HCT116 (cell line): ENCODE results near the gene TMEM132A. TPM values are rescaled to one million over a fixed set of nuclear protein-coding genes. Genes with fewer than 3 reads are reported as not detected.

Experiments used
- ATAC-seq: fragments of 200-7000 bp; cut with Tn5 transposase; 2 replicates; pipeline ENCODE4 v1.9.1; 2020; ENCODE audit warnings: mild to moderate bottlenecking, moderate library complexity
- BruUV-seq: library from RNA; stranded (reverse); fragments of 400-500 nt; replicated peaks from 2 replicates; lab custom pipeline; 2021; lab: Mats Ljungman, UMichigan
- CTCF ChIA-PET: fragments of 300-600 bp; sonication (Branson Sonifier 250); formaldehyde crosslinking; loops from one replicate; lab custom pipeline; 2021; ENCODE audit warnings: antibody characterized with exemption; lab: Charles Lee
- POLR2A ChIA-PET: fragments of 300-600, 350-600 bp; sonication (Branson Sonifier 250); formaldehyde crosslinking; loops from one replicate; lab custom pipeline; 2021; ENCODE audit warnings: antibody characterized with exemption; lab: Charles Lee
- RAD21 ChIA-PET, 2 experiments: fragments of 300-600 bp; sonication (Branson Sonifier 250); formaldehyde crosslinking; loops; one replicate each; lab custom pipeline; 2023; ENCODE audit warnings: low total read pairs in 2 of 2; ENCODE audit not compliant: uncharacterized antibody in 2 of 2, unreplicated experiment in 2 of 2, low non-redundant PET in 1 of 2; lab: Charles Lee
- DNase-seq: peaks from one replicate; pipeline ENCODE4 v3.0.0-alpha.2; 2010; ENCODE audit warnings: low read depth, low spot score
- H2AFZ ChIP-seq: fragments of 200-600 bp; shearing (Covaris generic), sonication (generic); 2 replicates; pipeline ENCODE4 v1.6.1; 2017; ENCODE audit warnings: low read depth, mixed run types, mixed read lengths, antibody characterized with exemption, low read length; ENCODE audit not compliant: poor library complexity, severe bottlenecking
- H3K27ac ChIP-seq: 2 replicates; pipeline ENCODE4 v1.5.1; 2012; ENCODE audit warnings: low read depth, low read length
- H3K27me3 ChIP-seq: fragments of 200-600 bp; sonication (generic); 2 replicates; pipeline ENCODE4 v1.6.1; 2016; ENCODE audit warnings: mixed run types, low read length, mixed read lengths; ENCODE audit not compliant: insufficient read depth
- H3K36me3 ChIP-seq, 2 experiments: fragments of 200-500 bp in 1 of 2; fragments of 200-600 bp in 1 of 2; sonication (Bioruptor generic) in 1 of 2; sonication (generic) in 1 of 2; 2 replicates each; pipeline versions ENCODE4 v1.5.1 to v1.6.1; 2014 to 2016; ENCODE audit warnings: low read length in 2 of 2, inconsistent platforms in 1 of 2, mixed read lengths in 1 of 2, mixed run types in 1 of 2; ENCODE audit not compliant: insufficient read depth in 2 of 2, control insufficient read depth in 1 of 2
- H3K4me1 ChIP-seq, 2 experiments: fragments of 200-600 bp in 1 of 2; sonication (generic) in 1 of 2; 2 replicates each; pipeline versions ENCODE4 v1.5.1 to v1.6.1; 2012 to 2017; ENCODE audit warnings: low read length in 2 of 2, inconsistent platforms in 1 of 2, mild to moderate bottlenecking in 1 of 2, mixed read lengths in 1 of 2, mixed run types in 1 of 2, moderate library complexity in 1 of 2; ENCODE audit not compliant: insufficient read depth in 2 of 2, control insufficient read depth in 1 of 2
- H3K4me2 ChIP-seq: fragments of 200-600 bp; sonication (generic); 2 replicates; pipeline ENCODE4 v1.6.1; 2017; ENCODE audit warnings: mixed run types, low read length, mixed read lengths
- H3K4me3 ChIP-seq, 2 experiments: fragments of 200-600 bp in 1 of 2; sonication (generic) in 1 of 2; replicated peaks in 1 of 2; 2 replicates each; pipeline ENCODE4 v1.5.1; 2011 to 2016; ENCODE audit warnings: low read length in 2 of 2, control low read depth in 1 of 2, low read depth in 1 of 2, mild to moderate bottlenecking in 1 of 2, mixed read lengths in 1 of 2, mixed run types in 1 of 2
- H3K79me2 ChIP-seq: fragments of 200-600 bp; sonication (generic); 2 replicates; pipeline ENCODE4 v1.6.1; 2017; ENCODE audit warnings: mild to moderate bottlenecking, mixed run types, low read length, moderate library complexity, mixed read lengths; ENCODE audit not compliant: insufficient read depth
- H3K9ac ChIP-seq: fragments of 200-600 bp; sonication (generic); 2 replicates; pipeline ENCODE4 v1.6.1; 2016; ENCODE audit warnings: low read length, mixed read lengths
- H3K9me2 ChIP-seq: fragments of 200-600 bp; sonication (generic), shearing (Covaris generic); 2 replicates; pipeline ENCODE4 v1.6.1; 2017; ENCODE audit warnings: mixed run types, mild to moderate bottlenecking, moderate library complexity; ENCODE audit not compliant: insufficient read depth
- H3K9me3 ChIP-seq, 2 experiments: fragments of 200-500 bp in 1 of 2; fragments of 200-600 bp in 1 of 2; sonication (Bioruptor generic) in 1 of 2; sonication (generic) in 1 of 2; 2 replicates each; pipeline ENCODE4 v1.6.1; 2014 to 2017; ENCODE audit warnings: low read length in 2 of 2, mixed read lengths in 2 of 2, inconsistent platforms in 1 of 2, low read depth in 1 of 2, mild to moderate bottlenecking in 1 of 2, mixed run types in 1 of 2, moderate library complexity in 1 of 2; ENCODE audit not compliant: control insufficient read depth in 1 of 2, insufficient read depth in 1 of 2
- H4K20me1 ChIP-seq: fragments of 200-600 bp; sonication (generic), shearing (Covaris generic); 2 replicates; pipeline ENCODE4 v1.6.1; 2017; ENCODE audit warnings: mixed run types, mild to moderate bottlenecking, moderate library complexity; ENCODE audit not compliant: insufficient read depth
- CBX3 ChIP-seq: IDR thresholded peaks from 2 replicates; pipeline ENCODE4 v1.6.1; 2012; ENCODE audit warnings: low read depth
- CEBPB ChIP-seq: IDR thresholded peaks from 2 replicates; pipeline ENCODE4 v1.6.1; 2012; ENCODE audit warnings: low read depth
- EGR1 ChIP-seq: IDR thresholded peaks from 2 replicates; pipeline ENCODE4 v1.6.1; 2012; ENCODE audit warnings: low read depth
- ELF1 ChIP-seq: IDR thresholded peaks from 2 replicates; pipeline ENCODE4 v1.6.1; 2012; ENCODE audit warnings: low read depth, borderline replicate concordance
- EZH2 ChIP-seq: fragments of 200-600 bp; sonication (generic); IDR thresholded peaks from 2 replicates; pipeline ENCODE4 v1.6.1; 2017; ENCODE audit warnings: antibody characterized with exemption, mixed run types
- EZH2phosphoT487 ChIP-seq: fragments of 200-600 bp; IDR thresholded peaks from 2 replicates; pipeline ENCODE4 v1.6.1; 2018; ENCODE audit warnings: antibody characterized with exemption, borderline replicate concordance
- FOSL1 ChIP-seq: IDR thresholded peaks from 2 replicates; pipeline ENCODE4 v1.6.1; 2012; ENCODE audit warnings: low read depth
- JUND ChIP-seq: IDR thresholded peaks from 2 replicates; pipeline ENCODE4 v1.6.1; 2012
- POLR2A ChIP-seq: IDR thresholded peaks from 2 replicates; pipeline ENCODE4 v1.7.0; 2011; ENCODE audit warnings: borderline replicate concordance; ENCODE audit not compliant: insufficient read depth, insufficient read length; ENCODE audit errors: extremely low read depth
- RAD21 ChIP-seq: IDR thresholded peaks from 2 replicates; pipeline ENCODE4 v1.6.1; 2012; ENCODE audit warnings: low read depth, mild to moderate bottlenecking
- SIN3A ChIP-seq: IDR thresholded peaks from 2 replicates; pipeline ENCODE4 v1.6.1; 2012; ENCODE audit warnings: low read depth
- SP1 ChIP-seq: IDR thresholded peaks from 2 replicates; pipeline ENCODE4 v1.6.1; 2012; ENCODE audit warnings: low read depth
- SRF ChIP-seq: IDR thresholded peaks from 2 replicates; pipeline ENCODE4 v1.6.1; 2012; ENCODE audit warnings: low read depth
- TCF7L2 ChIP-seq: IDR thresholded peaks from 2 replicates; pipeline ENCODE4 v1.7.0; 2011; ENCODE audit warnings: borderline replicate concordance, inconsistent platforms; ENCODE audit not compliant: insufficient read depth, insufficient read length; ENCODE audit errors: extremely low read depth
- YY1 ChIP-seq: IDR thresholded peaks from 2 replicates; pipeline ENCODE4 v1.6.1; 2011; ENCODE audit warnings: low read length, low read depth, moderate library complexity, mild to moderate bottlenecking; ENCODE audit not compliant: insufficient replicate concordance; ENCODE audit errors: extremely low read depth
- ZFX ChIP-seq: fragments of 450-650 bp; IDR thresholded peaks from 2 replicates; pipeline ENCODE4 v1.6.1; 2017
- intact Hi-C: fragments of 100-400 bp; cut with micrococcal nuclease; formaldehyde crosslinking; loops from 2 replicates; pipeline ENCODE4 v1.10.0; 2022
- total RNA-seq: library from RNA; stranded (reverse); gene quantifications from one replicate; pipeline ENCODE4 v1.2.1, GENCODE V29; 2021; ENCODE audit not compliant: unreplicated experiment
- TF ChIP-seq, protein P1 (sequence below), 3 experiments: fragments of 200-600 bp in 1 of 3; sonication (generic) in 1 of 3; IDR thresholded peaks in 2 of 3; conservative IDR thresholded peaks in 1 of 3; 2 replicates each; pipeline ENCODE4 v1.5.1; 2012 to 2017; ENCODE audit warnings: low read depth in 2 of 3, low read length in 2 of 3, antibody characterized with exemption in 1 of 3, borderline replicate concordance in 1 of 3, control low read depth in 1 of 3, mild to moderate bottlenecking in 1 of 3, mixed read lengths in 1 of 3, mixed run types in 1 of 3, moderate library complexity in 1 of 3; ENCODE audit not compliant: insufficient read depth in 1 of 3
- TF ChIP-seq, protein P2 (sequence below): IDR thresholded peaks from 2 replicates; pipeline ENCODE4 v1.6.1; 2012; ENCODE audit warnings: low read depth
- TF ChIP-seq, protein P3 (sequence below): IDR thresholded peaks from 2 replicates; pipeline ENCODE4 v1.6.1; 2012
- TF ChIP-seq, protein P4 (sequence below): IDR thresholded peaks from 2 replicates; pipeline ENCODE4 v1.6.1; 2012

The TMEM132A gene
- total RNA-seq, 1 experiment from 2014 or later: 120 TPM

DNA sequence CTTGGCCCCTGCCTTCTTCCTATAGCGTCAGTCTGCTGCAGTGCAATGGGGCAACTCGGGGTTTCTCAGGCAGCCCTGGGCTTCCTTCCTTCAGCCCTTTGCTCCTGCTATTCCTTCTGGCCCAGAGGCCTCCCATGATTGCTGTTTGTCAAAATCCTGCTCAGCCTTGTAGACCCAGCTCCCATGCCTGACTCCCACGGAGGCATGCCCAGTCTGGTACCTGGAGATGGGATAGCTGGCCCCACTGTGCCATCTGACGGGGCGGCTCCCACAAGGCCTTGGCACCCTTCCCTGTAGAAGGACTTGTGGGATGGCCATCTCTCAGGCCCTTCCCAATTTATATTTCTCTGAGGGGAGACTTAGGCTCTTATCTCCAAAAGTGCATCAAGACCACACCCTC, 46.6 kb downstream of the TMEM132A start:
- H3K4me3 ChIP-seq: no peak overlapping the region
- H3K9me2 ChIP-seq: no peaks in the 10 kb centered on the region
- H3K36me3 ChIP-seq: no peaks in the 10 kb centered on the region
- CTCF ChIA-PET: interaction anchor here (1.0 to 2.5 kb wide), 6 partner anchors 11 to 216 kb away, joined by 3 to 11 read pairs (median 3); partner anchors contain the start of gene TMEM109
- ATAC-seq (no peak), DNase-seq (no peak)
- H3K79me2 ChIP-seq: no peaks in the 10 kb centered on the region
- POLR2A ChIA-PET: no interaction called here
- intact Hi-C loops: loop anchor here (1.0 to 2.0 kb wide), 2 partner anchors 158 to 216 kb away; no protein-coding TSS in a partner anchor
- no peak for TF ChIP-seq SRF
- no peak for TF ChIP-seq EZH2phosphoT487
- no peak for TF ChIP-seq POLR2A
- TF ChIP-seq, protein P1, sequence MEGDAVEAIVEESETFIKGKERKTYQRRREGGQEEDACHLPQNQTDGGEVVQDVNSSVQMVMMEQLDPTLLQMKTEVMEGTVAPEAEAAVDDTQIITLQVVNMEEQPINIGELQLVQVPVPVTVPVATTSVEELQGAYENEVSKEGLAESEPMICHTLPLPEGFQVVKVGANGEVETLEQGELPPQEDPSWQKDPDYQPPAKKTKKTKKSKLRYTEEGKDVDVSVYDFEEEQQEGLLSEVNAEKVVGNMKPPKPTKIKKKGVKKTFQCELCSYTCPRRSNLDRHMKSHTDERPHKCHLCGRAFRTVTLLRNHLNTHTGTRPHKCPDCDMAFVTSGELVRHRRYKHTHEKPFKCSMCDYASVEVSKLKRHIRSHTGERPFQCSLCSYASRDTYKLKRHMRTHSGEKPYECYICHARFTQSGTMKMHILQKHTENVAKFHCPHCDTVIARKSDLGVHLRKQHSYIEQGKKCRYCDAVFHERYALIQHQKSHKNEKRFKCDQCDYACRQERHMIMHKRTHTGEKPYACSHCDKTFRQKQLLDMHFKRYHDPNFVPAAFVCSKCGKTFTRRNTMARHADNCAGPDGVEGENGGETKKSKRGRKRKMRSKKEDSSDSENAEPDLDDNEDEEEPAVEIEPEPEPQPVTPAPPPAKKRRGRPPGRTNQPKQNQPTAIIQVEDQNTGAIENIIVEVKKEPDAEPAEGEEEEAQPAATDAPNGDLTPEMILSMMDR (IDR thresholded peaks at IDR 0.05 in 2 of 3, conservative IDR thresholded peaks at IDR 0.05 in 1 of 3; ENCODE audit: borderline replicate concordance in 1 of 3, insufficient read depth in 1 of 3, low read depth in 2 of 3, low read length in 2 of 3): no peak
- no peak for TF ChIP-seq CEBPB
- TF ChIP-seq, protein P2, sequence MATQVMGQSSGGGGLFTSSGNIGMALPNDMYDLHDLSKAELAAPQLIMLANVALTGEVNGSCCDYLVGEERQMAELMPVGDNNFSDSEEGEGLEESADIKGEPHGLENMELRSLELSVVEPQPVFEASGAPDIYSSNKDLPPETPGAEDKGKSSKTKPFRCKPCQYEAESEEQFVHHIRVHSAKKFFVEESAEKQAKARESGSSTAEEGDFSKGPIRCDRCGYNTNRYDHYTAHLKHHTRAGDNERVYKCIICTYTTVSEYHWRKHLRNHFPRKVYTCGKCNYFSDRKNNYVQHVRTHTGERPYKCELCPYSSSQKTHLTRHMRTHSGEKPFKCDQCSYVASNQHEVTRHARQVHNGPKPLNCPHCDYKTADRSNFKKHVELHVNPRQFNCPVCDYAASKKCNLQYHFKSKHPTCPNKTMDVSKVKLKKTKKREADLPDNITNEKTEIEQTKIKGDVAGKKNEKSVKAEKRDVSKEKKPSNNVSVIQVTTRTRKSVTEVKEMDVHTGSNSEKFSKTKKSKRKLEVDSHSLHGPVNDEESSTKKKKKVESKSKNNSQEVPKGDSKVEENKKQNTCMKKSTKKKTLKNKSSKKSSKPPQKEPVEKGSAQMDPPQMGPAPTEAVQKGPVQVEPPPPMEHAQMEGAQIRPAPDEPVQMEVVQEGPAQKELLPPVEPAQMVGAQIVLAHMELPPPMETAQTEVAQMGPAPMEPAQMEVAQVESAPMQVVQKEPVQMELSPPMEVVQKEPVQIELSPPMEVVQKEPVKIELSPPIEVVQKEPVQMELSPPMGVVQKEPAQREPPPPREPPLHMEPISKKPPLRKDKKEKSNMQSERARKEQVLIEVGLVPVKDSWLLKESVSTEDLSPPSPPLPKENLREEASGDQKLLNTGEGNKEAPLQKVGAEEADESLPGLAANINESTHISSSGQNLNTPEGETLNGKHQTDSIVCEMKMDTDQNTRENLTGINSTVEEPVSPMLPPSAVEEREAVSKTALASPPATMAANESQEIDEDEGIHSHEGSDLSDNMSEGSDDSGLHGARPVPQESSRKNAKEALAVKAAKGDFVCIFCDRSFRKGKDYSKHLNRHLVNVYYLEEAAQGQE: no peak
- TF ChIP-seq SIN3A: no peak
- TF ChIP-seq ELF1: no peak
- no peak for TF ChIP-seq EZH2
- no peak for TF ChIP-seq FOSL1
- no peak for TF ChIP-seq RAD21
- no peak for TF ChIP-seq JUND
- no peak for TF ChIP-seq SP1
- TF ChIP-seq, protein P3, sequence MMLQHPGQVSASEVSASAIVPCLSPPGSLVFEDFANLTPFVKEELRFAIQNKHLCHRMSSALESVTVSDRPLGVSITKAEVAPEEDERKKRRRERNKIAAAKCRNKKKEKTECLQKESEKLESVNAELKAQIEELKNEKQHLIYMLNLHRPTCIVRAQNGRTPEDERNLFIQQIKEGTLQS: no peak
- TF ChIP-seq, protein P4, sequence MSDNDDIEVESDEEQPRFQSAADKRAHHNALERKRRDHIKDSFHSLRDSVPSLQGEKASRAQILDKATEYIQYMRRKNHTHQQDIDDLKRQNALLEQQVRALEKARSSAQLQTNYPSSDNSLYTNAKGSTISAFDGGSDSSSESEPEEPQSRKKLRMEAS: no peak
- TF ChIP-seq YY1: no peak
- TF ChIP-seq EGR1: no peak
- no peak for TF ChIP-seq TCF7L2
- TF ChIP-seq ZFX: no peak
- TF ChIP-seq CBX3: no peak
- RAD21 ChIA-PET: interaction anchor here in 1 of 2 experiments (0.7 kb wide), 1 partner anchor 201 kb away, joined by 3 read pairs; no protein-coding TSS in a partner anchor
- no TSS peak for BruUV-seq
- no peaks in the 10 kb centered on the region; a peak in 2 of 4 replicates for H3K9me3 ChIP-seq
- H3K9ac ChIP-seq: no peak overlapping the region
- H3K27me3 ChIP-seq: no peaks in the 10 kb centered on the region
- no peak overlapping the region for H2AFZ ChIP-seq
- H3K4me2 ChIP-seq: no peak overlapping the region
- no peaks in the 10 kb centered on the region for H3K4me1 ChIP-seq
- no peak overlapping the region for H3K27ac ChIP-seq
- H4K20me1 ChIP-seq: no peaks in the 10 kb centered on the region
